ENCODE data around the gene EPB41L4B.
"Not testable (repeated sequence)": the region's sequence is repeated elsewhere in the genome, so short reads cannot be mapped to it uniquely, and the experiment has no call there.

Gene EPB41L4B

DNA sequence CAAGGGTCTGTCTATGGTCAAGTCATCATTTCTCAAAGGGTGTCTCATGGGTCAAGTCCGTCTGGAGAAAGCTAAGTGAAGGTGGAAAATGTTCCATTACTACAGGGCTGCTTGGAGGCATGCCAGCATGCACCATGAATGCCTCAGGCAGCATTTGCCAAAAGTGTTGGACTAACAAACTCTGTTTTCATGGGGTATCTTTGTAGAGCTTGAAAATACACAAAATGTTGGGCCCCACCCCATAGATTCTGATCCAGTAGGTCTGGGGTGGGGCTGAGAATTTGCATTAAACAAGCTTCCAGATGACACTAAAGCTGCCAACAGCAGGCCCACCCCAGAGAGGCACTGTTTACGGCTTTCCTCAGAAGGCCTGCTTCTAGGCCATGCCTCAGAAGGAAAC lies 78.8 kb downstream of the EPB41L4B start:
- no peak for DNase-seq

DNA sequence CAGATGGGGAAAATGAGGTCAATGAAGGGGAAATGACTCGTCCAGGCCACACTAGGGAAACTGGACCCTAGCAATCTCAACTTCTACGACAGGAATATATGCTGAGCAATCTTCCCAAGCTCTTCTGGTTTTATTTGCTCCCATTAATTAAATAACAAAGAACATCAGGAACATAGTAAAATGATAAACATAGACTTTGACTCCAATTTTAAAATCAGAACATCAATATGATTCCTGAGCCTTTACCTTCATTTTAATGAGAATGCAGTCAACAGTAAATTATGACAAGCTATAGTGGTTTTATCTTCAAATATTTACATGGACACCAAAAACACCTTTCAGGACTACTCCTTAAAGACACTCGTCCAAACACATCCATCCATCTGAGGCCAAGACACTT lies 79.7 kb downstream of the EPB41L4B start:
- no peak for DNase-seq

DNA sequence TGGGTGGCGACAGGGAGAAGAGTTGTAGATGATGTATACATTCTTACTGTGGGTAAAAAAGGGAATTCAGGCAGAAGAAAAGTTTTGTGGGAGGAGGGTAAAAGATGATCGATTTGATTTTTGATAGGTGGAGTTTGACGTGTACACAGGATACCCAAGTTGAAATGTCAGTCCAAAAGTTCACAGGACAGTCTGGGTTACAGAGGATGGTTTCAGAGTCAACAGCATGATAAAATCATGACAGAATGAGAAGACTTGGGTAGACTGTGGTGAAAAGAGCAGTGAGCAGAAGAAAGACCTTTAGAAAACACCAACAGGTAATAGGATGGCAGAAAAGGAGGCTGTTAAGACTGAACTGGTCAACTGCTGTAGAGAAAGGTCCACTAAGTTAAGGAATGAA lies 81.6 kb downstream of the EPB41L4B start:
- no peak for DNase-seq

DNA sequence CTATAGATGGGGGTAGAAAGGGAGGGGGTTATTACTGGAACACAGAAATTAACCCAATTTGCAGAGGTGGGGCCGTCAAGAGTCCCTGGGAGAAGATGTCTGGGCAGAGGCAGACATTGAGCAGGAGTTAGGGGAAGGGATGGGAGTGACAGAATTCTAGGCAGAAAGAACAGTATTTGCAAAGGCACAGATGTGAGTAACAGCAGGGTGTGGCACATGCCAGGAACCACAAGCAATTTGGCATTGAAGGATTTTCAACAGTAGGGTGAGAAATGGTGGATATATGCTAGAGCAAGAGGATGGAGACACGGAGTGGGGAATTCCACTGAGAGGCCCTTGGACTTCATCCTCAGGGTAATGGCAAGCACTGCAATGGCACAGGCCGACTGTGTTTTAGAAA lies 82.2 kb downstream of the EPB41L4B start:
- peak; percentile 17 for DNase-seq

DNA sequence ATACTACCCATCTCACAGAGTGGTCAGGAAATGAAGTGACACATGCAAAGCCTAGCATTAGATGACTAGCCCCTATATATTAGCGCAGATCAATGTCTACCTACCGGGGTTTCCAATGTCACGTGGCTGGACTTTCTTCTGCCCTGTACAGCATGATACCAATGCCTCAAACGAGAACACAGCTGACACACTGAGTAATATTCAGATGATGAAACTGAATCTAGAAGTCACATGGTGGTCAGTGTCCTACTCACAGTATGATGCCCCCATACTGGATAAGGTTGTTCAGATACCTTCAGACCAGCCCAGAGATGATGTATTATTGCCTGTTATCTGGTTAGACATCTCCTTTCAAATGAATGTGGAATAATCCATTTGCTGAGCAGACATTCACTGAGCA lies 82.7 kb downstream of the EPB41L4B start:
- no peak for DNase-seq

DNA sequence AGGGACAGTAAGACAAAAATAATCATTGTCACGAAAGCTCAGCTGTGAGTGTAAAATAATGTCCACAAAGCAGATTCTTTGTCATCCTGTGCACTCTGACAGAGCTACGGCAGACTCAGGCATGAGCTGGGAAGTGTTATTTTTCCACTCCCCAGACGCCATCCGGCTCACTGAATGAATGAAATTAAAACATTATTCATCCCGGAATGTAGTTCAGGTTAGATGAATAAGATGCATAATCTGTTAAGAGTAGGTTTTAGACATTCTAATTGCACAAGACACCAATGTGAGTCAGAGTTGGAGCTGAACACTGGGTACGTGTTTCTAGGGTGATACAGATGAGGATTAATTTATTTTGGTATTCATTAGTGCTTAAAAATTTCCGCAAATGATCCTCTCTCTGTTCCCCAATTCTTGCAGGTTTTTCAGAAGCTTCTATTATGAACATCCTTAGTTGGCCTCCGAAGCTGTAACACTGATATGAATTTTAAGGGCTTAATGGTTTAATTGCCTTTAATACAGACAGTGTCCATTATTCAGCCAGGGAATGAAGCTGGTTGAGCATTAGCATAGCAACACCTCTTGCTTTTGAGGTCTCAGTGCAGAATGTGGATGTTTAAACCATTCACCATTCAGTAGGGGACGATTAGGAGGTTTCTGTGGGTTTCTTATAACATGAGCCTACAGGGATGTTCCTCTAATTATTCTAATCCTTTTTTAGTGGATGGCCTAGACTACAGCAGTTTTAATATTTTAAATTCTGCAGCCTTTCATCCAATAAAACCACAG lies 88.2 kb downstream of the EPB41L4B start:
- no peak for DNase-seq

DNA sequence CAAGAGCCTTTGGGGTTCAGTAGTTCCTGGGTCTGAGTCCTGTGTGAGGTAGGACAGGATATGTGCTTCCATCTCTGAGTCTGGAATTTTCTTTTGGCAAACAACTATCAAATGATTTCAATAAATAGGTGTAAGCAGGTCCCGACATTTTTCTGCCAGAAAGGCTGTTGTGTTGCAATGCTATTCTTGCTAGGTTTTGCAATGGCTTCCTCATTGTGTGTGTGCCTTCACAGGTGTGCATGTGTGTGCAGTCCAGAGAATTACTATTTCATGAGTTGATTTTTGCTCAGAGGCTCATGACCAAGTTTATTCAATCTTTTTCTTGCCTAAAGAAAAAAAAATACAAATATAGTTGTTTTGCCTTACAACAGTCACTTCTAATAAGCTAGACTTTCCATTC lies 89.3 kb downstream of the EPB41L4B start:
- no peak for DNase-seq

DNA sequence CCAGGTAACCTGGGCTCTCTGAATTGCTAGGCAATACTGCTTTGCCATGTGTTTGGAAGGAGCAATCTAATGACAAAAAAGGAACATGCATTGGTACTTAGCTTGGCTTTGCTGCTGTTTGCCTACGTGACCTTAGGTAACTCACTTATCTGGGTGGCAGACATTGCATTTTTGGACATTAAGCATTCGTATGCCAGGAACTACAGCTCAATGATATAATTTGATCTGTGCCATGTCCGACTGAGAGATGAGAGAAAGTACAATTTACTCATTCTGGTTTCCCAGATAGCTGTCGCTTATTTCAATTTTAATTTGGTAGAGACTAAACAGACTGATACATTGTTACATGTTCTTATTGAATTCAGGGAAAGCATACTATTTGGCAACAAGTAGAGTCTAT lies 90.6 kb downstream of the EPB41L4B start:
- no peak for DNase-seq

DNA sequence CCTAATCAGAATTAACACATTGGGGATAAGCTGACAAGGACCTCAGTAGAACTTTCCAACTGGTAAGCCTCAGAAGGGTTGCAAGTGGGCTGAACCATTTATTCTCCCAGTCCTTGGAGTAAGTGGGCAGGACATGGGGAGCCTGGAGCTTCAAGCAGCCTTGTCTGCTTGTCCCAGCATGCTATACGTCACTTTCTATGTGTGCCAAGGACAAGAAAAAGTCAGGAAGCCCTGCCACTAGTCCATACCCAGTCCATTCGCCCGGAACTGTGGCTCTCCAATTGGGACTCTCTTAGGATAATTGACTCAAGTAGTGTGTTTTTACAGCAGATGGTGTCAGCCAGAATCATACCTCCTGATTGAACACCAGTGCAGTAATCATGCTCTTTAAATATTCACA lies 91.2 kb downstream of the EPB41L4B start:
- DNase-seq: no peak

DNA sequence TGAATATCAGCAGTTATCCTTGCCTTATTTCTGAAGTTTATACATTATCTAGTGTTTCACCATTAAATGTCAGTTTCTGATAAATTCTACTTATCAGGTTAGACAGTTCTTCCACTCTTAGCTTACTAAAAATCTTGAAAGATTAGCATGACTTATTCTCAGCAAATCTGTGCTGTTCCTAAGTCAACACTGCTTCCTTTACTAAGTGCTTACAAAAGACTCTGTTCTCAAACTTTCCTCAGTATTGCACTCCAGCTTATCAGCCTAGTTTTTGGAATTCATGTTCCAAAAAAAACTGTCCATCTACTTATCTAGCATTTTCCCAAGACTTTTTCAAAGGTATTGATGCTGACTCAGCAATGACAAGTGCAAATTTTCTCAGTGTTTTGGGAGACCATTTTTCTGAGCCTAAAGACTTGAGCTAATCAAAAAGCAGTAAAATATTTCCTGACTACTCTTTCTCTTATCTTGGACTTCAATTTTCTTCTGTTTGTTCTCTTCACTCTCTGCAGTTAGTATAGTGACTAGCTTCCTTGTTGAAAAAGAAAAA lies 92.7 kb downstream of the EPB41L4B start:
- DNase-seq: no peak

DNA sequence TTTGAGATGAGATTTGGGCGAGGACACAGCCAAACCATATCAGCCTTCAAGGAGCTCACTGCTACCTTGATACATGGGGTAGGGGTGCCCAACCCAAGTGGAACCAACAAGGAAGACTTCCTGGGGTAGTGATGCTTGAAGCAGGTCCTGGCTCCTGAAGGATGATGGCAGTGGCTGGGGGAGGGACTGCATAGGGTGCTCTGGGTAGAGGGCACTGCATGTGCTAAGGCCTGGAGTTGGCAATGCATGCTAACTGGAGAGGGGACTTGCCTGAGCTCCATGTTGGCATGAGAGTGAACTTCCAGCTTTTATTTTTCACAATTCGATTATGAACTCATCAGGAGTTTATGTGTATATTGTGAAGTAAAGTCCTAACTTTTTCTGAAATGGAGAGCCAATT lies 95.2 kb downstream of the EPB41L4B start:
- no peak for DNase-seq

DNA sequence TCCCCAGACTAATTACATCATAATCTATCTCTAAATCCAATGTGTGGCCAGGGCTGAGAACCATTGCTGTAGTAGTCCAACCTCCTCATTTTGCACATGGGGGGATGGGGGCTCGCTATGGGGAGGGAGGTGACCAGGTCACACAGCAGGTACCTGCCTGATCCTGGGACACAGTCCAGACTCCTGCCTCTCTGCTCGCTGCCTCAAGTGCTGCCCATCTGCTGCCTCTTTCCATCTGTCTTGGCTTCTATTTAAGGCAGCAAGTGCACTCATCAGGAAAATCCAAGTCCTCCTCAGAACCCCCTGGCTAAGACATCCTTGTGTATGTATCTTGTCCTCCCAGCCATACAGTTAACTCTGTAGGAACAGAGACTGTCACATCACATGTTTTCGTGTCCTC lies 96.1 kb downstream of the EPB41L4B start:
- DNase-seq: peak; percentile 82

DNA sequence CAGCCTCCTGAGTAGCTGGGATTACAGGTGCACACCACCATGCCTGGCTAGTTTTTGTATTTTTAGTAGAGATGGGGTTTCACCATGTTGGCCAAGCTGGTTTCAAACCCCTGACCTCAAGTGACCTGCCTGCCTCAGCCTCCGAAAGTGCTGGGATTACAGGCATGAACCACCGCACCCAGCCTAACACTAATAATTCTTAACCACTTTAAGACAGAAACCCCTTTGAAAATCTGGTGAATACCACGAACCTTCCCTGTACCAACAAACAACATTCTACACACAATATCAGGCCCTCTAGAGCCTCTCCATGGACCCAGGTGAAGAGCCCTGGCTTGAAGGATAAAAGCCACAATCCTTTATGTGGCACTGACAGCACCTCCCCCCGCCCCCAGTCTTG lies 102.6 kb downstream of the EPB41L4B start:
- DNase-seq: not testable (repeated sequence)

DNA sequence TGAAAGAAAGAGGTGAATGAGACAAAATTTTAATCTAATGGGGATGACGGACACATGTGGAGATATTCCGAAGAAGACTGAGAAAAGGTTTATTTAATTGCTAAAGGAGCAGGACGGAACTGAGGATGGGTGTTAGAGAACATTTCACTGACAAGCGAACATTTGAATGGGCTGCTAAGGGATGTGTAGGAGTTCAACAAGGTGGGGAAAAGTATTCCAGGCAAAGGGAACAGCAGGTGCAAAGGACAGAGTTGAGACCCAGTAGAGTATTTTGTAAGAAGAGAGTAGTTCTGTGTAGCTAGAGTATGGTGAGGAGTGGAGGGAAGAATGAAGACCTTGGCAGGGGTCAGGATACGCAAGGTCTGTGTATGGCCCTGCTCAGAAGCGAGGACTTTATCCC lies 106.4 kb downstream of the EPB41L4B start:
- no peak for DNase-seq

DNA sequence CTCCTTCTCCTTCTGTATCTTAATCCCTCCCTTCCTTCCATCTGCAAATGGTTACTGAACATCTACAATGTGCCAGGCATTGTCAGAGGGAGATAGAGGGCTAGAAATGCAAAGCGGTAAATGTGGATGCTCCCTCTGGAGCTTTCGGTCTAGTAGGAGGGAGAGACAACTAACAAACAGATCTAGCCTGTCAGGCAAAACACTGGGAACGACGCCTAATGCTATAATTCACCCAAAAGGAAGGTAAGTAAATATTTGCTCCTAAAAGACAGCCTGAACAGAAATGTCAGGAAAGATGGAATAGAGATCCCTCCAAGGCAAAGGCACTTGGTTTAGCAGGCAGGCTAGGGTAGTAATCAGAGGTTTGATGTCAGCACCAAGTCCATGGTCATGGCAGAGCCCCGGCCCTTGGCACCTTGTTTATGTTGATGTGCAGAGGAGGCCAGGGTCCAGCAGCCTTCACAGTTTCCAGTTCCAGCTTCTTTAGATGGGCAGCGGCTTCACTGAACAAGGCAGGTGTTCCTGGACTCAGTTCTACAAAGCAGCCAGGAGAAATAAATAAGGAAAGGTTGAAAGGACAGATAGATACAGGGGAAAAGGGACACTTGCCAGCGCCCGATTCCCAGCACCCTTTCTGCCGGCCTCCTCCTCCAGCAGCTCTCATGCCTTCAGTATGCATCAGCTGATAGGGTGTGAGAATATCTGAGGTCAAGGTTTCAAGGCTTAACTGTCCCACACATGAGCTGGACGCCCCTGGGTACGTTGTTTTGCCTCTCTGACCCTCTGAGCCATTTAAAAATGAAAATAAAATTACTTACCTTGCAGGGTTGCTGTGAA lies 107.4 kb downstream of the EPB41L4B start:
- no peak for DNase-seq

DNA sequence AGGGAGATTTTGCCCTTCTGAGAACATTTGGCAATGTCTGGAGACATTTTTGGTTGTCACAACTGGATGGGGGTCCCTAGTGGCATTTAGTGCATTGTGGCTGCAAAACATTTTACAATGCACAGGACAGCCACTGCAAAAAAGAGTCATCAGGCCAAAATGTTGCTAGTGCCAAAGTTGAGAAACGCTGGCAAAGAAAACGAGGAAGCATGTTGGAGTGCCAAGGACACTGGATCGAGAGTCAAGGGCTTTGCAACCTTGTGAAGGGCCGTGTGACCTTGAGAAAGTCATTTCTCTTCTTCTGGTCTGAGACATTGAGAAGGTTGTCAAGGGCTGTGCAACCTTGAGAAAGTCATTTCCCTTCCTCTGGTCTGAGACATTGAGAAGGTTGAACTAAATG lies 108.1 kb downstream of the EPB41L4B start:
- DNase-seq: no peak

DNA sequence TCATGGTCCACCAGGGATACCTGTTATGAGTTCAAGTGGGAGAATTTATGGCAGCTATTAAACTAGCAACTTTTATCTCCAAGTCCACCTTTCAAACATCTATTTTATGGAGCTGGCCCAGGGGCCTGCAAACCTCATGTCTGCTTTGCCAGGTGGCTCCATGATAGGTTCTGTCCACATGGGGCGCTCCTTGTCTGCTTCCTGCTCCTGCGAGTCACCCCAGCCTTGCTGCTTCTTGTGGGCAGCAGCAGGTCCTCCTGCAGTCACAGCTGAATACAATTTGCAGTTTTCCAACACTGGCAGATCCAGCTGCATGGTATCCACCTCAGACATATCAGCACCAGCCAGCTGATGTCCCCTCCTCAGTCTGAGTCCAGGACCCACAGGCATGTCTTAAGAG lies 114.2 kb downstream of the EPB41L4B start:
- DNase-seq: no peak

DNA sequence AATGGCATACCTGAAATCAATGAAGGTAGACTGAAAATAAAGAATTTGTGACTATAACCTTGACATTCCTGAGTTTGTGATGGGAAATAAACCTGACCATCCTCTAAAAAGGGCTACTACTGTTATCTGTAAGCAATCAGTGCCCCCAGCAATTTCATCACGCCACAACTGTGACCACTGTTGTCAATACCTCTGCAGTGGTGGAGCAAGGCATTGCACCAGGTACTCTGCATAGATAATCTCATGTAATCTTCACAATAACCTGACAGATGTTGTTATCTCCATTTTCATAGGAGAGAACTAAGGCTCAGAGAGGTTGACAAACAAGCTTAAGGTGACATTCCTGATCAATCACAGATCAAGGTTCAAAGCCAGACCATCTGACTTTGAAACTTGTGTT lies 115.3 kb downstream of the EPB41L4B start:
- DNase-seq: no peak

DNA sequence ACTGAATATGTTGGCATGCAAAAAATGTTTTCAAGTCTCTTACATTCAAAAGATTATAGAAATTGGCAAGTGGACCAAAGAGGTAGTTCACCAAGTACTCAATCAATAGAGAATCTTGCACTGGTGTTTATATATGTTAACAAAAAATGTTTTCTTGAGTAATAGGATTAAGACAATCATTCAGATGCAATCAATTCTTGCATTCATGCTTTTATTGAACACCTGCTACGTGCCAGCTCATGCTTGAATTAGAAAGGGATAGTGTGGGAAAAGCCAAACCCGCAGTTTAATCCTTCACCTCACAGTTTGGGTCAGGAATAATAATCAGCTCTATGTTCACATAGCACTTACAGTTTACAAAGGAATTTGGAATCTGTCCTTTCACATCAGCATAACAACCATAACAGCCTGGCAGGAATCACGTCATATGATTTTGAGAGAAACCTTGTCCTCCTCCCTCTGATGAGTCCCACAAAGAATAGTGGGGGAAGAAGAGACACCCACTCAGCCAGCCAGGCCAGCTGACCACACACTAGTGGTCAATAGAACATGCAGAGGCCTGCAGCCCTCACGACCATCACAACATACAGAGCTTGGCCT lies 117.0 kb downstream of the EPB41L4B start:
- no peak for DNase-seq

DNA sequence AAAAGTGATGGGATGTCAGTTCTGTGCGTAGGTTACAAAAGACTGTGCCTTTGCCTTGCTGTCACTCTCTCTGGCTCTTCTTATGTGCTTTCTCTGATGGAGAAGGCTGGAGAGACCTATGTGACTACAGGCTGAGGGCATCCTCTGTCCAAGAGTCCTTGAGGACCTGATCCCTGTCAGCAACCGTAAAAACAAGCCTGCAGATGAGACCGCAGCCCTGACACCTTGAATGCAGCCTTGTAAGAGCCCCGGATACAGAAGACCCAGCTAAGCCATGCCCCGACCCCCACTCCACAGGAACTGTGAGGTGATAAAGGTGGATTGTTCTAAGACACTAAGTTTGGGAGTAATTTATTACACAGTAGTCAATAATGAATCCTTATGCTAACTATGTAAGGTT lies 121.2 kb downstream of the EPB41L4B start:
- no peak for DNase-seq

DNA sequence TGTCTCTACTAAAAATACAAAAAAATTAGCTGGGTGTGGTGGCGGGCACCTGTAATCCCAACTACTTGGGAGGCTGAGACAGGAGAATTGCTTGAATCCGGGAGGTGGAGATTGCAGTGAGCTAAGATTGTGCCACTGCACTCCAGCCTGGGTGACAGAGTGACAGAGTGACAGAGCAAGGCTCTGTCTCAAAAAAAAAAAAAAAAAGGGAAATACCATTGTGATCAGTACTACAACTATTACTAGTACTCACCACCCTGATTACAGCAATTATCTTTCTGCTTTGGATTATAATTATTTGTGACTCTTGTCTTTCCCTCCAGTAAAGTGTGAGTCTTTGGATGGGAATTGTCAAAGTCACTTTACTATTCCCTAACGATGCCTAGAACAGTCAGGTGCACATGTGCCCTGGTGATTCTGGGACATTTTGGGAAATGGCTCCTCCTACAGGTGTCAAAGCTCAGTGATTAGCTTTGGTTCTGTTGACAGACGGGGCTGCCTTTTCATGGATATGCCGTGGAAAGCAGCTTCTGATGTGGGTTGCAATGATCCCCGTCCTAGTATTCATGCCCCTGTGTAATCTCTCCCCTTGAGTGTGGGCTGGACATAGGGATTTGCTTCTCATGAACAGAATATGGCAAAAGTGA lies 122.0 kb downstream of the EPB41L4B start:
- DNase-seq: no peak

DNA sequence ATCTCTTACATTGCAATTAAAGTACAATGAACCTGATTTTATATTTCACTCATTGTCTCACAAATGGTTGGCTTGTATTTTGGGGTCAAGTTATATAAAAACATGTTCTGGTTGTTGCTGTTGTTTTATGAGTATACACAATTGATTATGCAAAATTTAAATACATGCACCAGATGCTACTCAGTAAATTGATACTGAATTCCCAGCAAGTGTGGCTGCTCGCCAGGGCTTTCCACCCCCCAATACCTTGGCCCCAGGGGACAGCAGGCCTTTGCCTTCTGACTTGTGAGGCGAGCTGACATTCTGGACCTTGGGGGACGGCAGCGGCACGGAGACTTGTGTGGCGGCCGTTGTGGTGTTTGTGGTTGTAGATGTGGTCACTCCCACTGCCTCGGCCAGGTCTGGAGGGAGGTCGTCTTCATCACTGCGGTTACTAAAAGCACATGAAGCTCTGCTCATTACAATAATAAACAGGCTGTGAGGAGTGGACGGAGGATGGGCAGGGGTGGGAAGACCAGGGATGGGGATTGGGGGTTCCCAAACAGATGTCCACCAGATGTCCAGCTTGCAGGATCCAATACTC lies 126.8 kb downstream of the EPB41L4B start:
- peak; percentile 72 for DNase-seq
